Stimulated activated CD4-positive, alpha-beta T cell treated with anti-CD3 and anti-CD28 coated beads, TNF-alpha, amount 100 ng/mL, for 4 hours (primary cell): ENCODE results near the gene SLC38A1.
"Not testable (repeated sequence)": the region's sequence is repeated elsewhere in the genome, so short reads cannot be mapped to it uniquely, and the experiment has no call there.

Source experiments
- DNase-seq, 3 experiments: peaks; one replicate each; pipeline ENCODE4 v3.0.0-alpha.2; 2020; ENCODE audit warnings: low read depth in 3 of 3

Gene SLC38A1

GRCh38 chr12:46264057-46264456, 4.8 kb downstream of the SLC38A1 start:
- DNase-seq, result no peak

- no peak for DNase-seq
These were observed 5.5 kb downstream of the SLC38A1 start for GRCh38 chr12:46263140-46264016.

- DNase-seq, result no peak
These were observed 7.2 kb downstream of the SLC38A1 start for GRCh38 chr12:46261646-46262045.

- DNase-seq, result no peak
These were observed 7.8 kb downstream of the SLC38A1 start for GRCh38 chr12:46260913-46261476.

- no peak for DNase-seq
These were observed 8.5 kb downstream of the SLC38A1 start for GRCh38 chr12:46260124-46260912.

- DNase-seq, result no peak
These were observed 9.1 kb downstream of the SLC38A1 start for GRCh38 chr12:46259713-46260112.

GRCh38 chr12:46259071-46259470, 9.8 kb downstream of the SLC38A1 start:
- DNase-seq, result no peak

GRCh38 chr12:46258129-46258528, 10.7 kb downstream of the SLC38A1 start:
- DNase-seq, result no peak

- no peak for DNase-seq
These were observed 11.9 kb downstream of the SLC38A1 start for GRCh38 chr12:46256942-46257341.

- no peak for DNase-seq
These were observed 15.2 kb downstream of the SLC38A1 start for GRCh38 chr12:46253544-46254162.

GRCh38 chr12:46251994-46252393, 16.8 kb downstream of the SLC38A1 start:
- DNase-seq, result not testable (repeated sequence)

GRCh38 chr12:46249960-46250359, 18.9 kb downstream of the SLC38A1 start:
- DNase-seq, result not testable (repeated sequence)

- no peak for DNase-seq
These were observed 22.7 kb downstream of the SLC38A1 start for GRCh38 chr12:46246021-46246700.

- DNase-seq, result no peak
These were observed 23.8 kb downstream of the SLC38A1 start for GRCh38 chr12:46244997-46245396.

- no peak for DNase-seq
These were observed 24.4 kb downstream of the SLC38A1 start for GRCh38 chr12:46244273-46244915.

GRCh38 chr12:46242569-46242968, 26.3 kb downstream of the SLC38A1 start:
- DNase-seq, result no peak

- DNase-seq, result no peak
These were observed 28.4 kb downstream of the SLC38A1 start for GRCh38 chr12:46240436-46240835.

- DNase-seq, result no peak
These were observed 30.0 kb downstream of the SLC38A1 start for GRCh38 chr12:46238821-46239220.

- DNase-seq, result no peak
These were observed 31.3 kb downstream of the SLC38A1 start for GRCh38 chr12:46237371-46238045.

- no peak for DNase-seq
These were observed 34.8 kb downstream of the SLC38A1 start for GRCh38 chr12:46234000-46234399.
